H9 (cell line): ENCODE measurements around the gene CDS1. TPM values are rescaled to one million over a fixed set of nuclear protein-coding genes. Genes with fewer than 3 reads are reported as not detected.

Source experiments
- DNase-seq: peaks from one replicate; pipeline ENCODE4 v3.0.0-alpha.2; 2017
- H2AFZ ChIP-seq: one replicate; pipeline ENCODE4 v1.6.1; 2013; ENCODE audit warnings: mild to moderate bottlenecking, low read length, control low read depth, moderate library complexity
- H2AK5ac ChIP-seq: 2 replicates; pipeline ENCODE4 v1.6.1; 2013; ENCODE audit warnings: low read length, control low read depth, mixed read lengths; ENCODE audit not compliant: insufficient read length
- H2BK120ac ChIP-seq: one replicate; pipeline ENCODE4 v1.6.1; 2013; ENCODE audit warnings: low read depth, mild to moderate bottlenecking, low read length, control low read depth, inconsistent platforms; ENCODE audit not compliant: poor library complexity, severe bottlenecking
- H2BK12ac ChIP-seq: 2 replicates; pipeline ENCODE4 v1.6.1; 2013; ENCODE audit warnings: low read length, control low read depth, mixed read lengths, low read depth; ENCODE audit not compliant: insufficient read length
- H2BK15ac ChIP-seq: 2 replicates; pipeline ENCODE4 v1.6.1; 2013; ENCODE audit warnings: low read depth, low read length, control low read depth
- H2BK20ac ChIP-seq: one replicate; pipeline ENCODE4 v1.6.1; 2013; ENCODE audit warnings: low read depth, mild to moderate bottlenecking, low read length, control low read depth, inconsistent platforms; ENCODE audit not compliant: poor library complexity, severe bottlenecking
- H2BK5ac ChIP-seq: 2 replicates; pipeline ENCODE4 v1.6.1; 2013; ENCODE audit warnings: low read length, control low read depth, mixed read lengths; ENCODE audit not compliant: insufficient read length
- H3K14ac ChIP-seq: 2 replicates; pipeline ENCODE4 v1.6.1; 2013; ENCODE audit warnings: low read length, control low read depth; ENCODE audit not compliant: insufficient read depth
- H3K18ac ChIP-seq: 2 replicates; pipeline ENCODE4 v1.6.1; 2013; ENCODE audit warnings: low read depth, mild to moderate bottlenecking, mixed read lengths, low read length, control low read depth; ENCODE audit not compliant: insufficient read length
- H3K23ac ChIP-seq: 2 replicates; pipeline ENCODE4 v1.6.1; 2013; ENCODE audit warnings: low read length, control low read depth, mixed read lengths, low read depth; ENCODE audit not compliant: insufficient read length
- H3K23me2 ChIP-seq: 2 replicates; pipeline ENCODE4 v1.6.1; 2013; ENCODE audit warnings: low read depth, mild to moderate bottlenecking, mixed read lengths, low read length, control low read depth; ENCODE audit not compliant: insufficient read length, poor library complexity, severe bottlenecking
- H3K27ac ChIP-seq: 2 replicates; pipeline ENCODE4 v1.5.1; 2013; ENCODE audit warnings: low read length, control low read depth, mixed read lengths, low read depth; ENCODE audit not compliant: insufficient read length
- H3K27me3 ChIP-seq: 2 replicates; pipeline ENCODE4 v1.6.1; 2013; ENCODE audit warnings: low read length, control low read depth, inconsistent platforms; ENCODE audit not compliant: insufficient read depth
- H3K4ac ChIP-seq: 2 replicates; pipeline ENCODE4 v1.6.1; 2013; ENCODE audit warnings: low read depth, mild to moderate bottlenecking, control low read depth, inconsistent platforms, low read length, moderate library complexity
- H3K4me1 ChIP-seq: 2 replicates; pipeline ENCODE4 v1.6.1; 2013; ENCODE audit warnings: low read length, control low read depth, inconsistent platforms; ENCODE audit not compliant: insufficient read depth
- H3K4me2 ChIP-seq: 2 replicates; pipeline ENCODE4 v1.6.1; 2013; ENCODE audit warnings: low read length, control low read depth, mixed read lengths; ENCODE audit not compliant: insufficient read length, insufficient read depth
- H3K56ac ChIP-seq: 2 replicates; pipeline ENCODE4 v1.6.1; 2013; ENCODE audit warnings: low read depth, mild to moderate bottlenecking, mixed read lengths, low read length, control low read depth; ENCODE audit not compliant: insufficient read length
- H3K79me1 ChIP-seq: 2 replicates; pipeline ENCODE4 v1.6.1; 2013; ENCODE audit warnings: low read depth, mild to moderate bottlenecking, moderate library complexity, low read length, control low read depth, inconsistent platforms; ENCODE audit not compliant: insufficient read depth, poor library complexity, severe bottlenecking
- H3K79me2 ChIP-seq: 2 replicates; pipeline ENCODE4 v1.6.1; 2013; ENCODE audit warnings: low read length, control low read depth, inconsistent platforms; ENCODE audit not compliant: insufficient read depth
- H3K9ac ChIP-seq: 2 replicates; pipeline ENCODE4 v1.6.1; 2013; ENCODE audit warnings: low read length, control low read depth, mixed read lengths; ENCODE audit not compliant: insufficient read length; ENCODE audit errors: extremely low read depth
- H3K9me3 ChIP-seq: one replicate; pipeline ENCODE4 v1.6.1; 2013; ENCODE audit warnings: low read depth, low read length, inconsistent platforms; ENCODE audit not compliant: control insufficient read depth
- H3T11ph ChIP-seq: one replicate; pipeline ENCODE4 v1.6.1; 2013; ENCODE audit warnings: mild to moderate bottlenecking, low read length, control low read depth, inconsistent platforms
- H4K20me1 ChIP-seq: one replicate; pipeline ENCODE4 v1.6.1; 2013; ENCODE audit not compliant: control insufficient read depth, insufficient read length, insufficient read depth
- H4K5ac ChIP-seq: 2 replicates; pipeline ENCODE4 v1.6.1; 2013; ENCODE audit warnings: low read depth, mild to moderate bottlenecking, mixed read lengths, low read length, control low read depth; ENCODE audit not compliant: insufficient read length
- H4K8ac ChIP-seq: replicated peaks from 2 replicates; pipeline ENCODE4 v1.6.1; 2013; ENCODE audit warnings: low read length, control low read depth, mixed read lengths, low read depth; ENCODE audit not compliant: insufficient read length
- H4K91ac ChIP-seq: 2 replicates; pipeline ENCODE4 v1.6.1; 2013; ENCODE audit warnings: low read depth, mild to moderate bottlenecking, moderate library complexity, mixed read lengths, low read length, control low read depth; ENCODE audit not compliant: insufficient read length
- H3K27ac Mint-ChIP-seq, 3 experiments: 2 replicates in 2 of 3; 3 replicates in 1 of 3; pipeline ENCODE4 v1.8.0; 2020 to 2021; ENCODE audit warnings: mixed read lengths in 3 of 3, mild to moderate bottlenecking in 1 of 3, moderate library complexity in 1 of 3
- H3K27me3 Mint-ChIP-seq: 2 replicates; pipeline ENCODE4 v1.8.0; 2021; ENCODE audit warnings: low read depth, mild to moderate bottlenecking, moderate library complexity, mixed read lengths
- H3K36me3 Mint-ChIP-seq, 3 experiments: 2 replicates in 2 of 3; 3 replicates in 1 of 3; pipeline ENCODE4 v1.8.0; 2020 to 2021; ENCODE audit warnings: low read depth in 3 of 3, mixed read lengths in 3 of 3; ENCODE audit not compliant: insufficient read depth in 1 of 3
- H3K4me1 Mint-ChIP-seq, 2 experiments: 2 replicates each; pipeline ENCODE4 v1.8.0; 2020; ENCODE audit warnings: mixed read lengths in 2 of 2
- H3K4me3 Mint-ChIP-seq, 2 experiments: 2 replicates in 1 of 2; 3 replicates in 1 of 2; pipeline ENCODE4 v1.8.0; 2020 to 2021; ENCODE audit warnings: mild to moderate bottlenecking in 2 of 2, mixed read lengths in 2 of 2, moderate library complexity in 1 of 2
- H3K9me3 Mint-ChIP-seq, 2 experiments: 2 replicates in 1 of 2; 3 replicates in 1 of 2; pipeline ENCODE4 v1.8.0; 2020; ENCODE audit warnings: mild to moderate bottlenecking in 2 of 2, mixed read lengths in 2 of 2, moderate library complexity in 1 of 2
- WGBS: extraction: QIAGEN DNeasy Blood & Tissue Kit; methylation state at CpG from one replicate; pipeline ENCODE4 v1.1.7; 2013; ENCODE audit warnings: missing lambda C conversion rate, low lambda C conversion rate, mixed read lengths; ENCODE audit not compliant: insufficient read length; ENCODE audit errors: extremely low coverage; 5-methylcytosine and 5-hydroxymethylcytosine counted together
- total RNA-seq: library from RNA; stranded (reverse); gene quantifications from 2 replicates; pipeline ENCODE4 v1.2.1, GENCODE V29; 2021
- TF ChIP-seq, protein P1 (sequence below): fragments of 200-600 bp; sonication (generic); conservative IDR thresholded peaks from 3 replicates; pipeline ENCODE4 v1.8.0; 2021; ENCODE audit warnings: antibody characterized with exemption, mild to moderate bottlenecking

Gene CDS1
- total RNA-seq, 1 experiment from 2014 or later: 7.5 TPM

DNA sequence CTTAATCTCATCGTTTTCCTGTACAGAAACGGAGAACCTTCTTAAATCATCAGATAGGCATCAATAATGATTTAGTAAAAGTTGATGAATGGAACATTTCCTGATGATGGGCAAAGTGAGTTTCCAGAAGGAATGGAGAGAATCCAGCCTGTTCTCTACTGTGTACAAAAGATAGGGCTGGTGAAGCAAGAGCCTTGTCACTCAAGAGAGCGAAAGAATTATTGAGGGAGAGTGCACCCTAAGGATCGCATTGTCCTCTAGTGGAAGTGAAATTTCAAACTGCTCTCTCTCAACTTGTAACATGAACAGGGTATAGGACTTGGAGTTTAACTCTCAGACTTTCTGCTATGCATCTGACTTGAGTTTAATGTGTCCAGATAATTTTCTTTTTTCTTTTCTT lies 69.6 kb downstream of the CDS1 start:
- WGBS: no CpG with 5 or more reads among the region's 4 CpGs
- no peak overlapping the region for H2BK120ac ChIP-seq

More for the DNA sequence above, 69.6 kb downstream of the CDS1 start:
- no peak overlapping the region for H2BK20ac ChIP-seq
- no peaks in the 10 kb centered on the region for H3K27me3 ChIP-seq
- TF ChIP-seq, protein P1, sequence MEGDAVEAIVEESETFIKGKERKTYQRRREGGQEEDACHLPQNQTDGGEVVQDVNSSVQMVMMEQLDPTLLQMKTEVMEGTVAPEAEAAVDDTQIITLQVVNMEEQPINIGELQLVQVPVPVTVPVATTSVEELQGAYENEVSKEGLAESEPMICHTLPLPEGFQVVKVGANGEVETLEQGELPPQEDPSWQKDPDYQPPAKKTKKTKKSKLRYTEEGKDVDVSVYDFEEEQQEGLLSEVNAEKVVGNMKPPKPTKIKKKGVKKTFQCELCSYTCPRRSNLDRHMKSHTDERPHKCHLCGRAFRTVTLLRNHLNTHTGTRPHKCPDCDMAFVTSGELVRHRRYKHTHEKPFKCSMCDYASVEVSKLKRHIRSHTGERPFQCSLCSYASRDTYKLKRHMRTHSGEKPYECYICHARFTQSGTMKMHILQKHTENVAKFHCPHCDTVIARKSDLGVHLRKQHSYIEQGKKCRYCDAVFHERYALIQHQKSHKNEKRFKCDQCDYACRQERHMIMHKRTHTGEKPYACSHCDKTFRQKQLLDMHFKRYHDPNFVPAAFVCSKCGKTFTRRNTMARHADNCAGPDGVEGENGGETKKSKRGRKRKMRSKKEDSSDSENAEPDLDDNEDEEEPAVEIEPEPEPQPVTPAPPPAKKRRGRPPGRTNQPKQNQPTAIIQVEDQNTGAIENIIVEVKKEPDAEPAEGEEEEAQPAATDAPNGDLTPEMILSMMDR: no peak
- no peak overlapping the region for H3K27ac ChIP-seq
- H3T11ph ChIP-seq: no peak overlapping the region
- no peak overlapping the region for H4K8ac ChIP-seq
- H3K18ac ChIP-seq: no peak overlapping the region
- no peak overlapping the region for H3K27ac Mint-ChIP-seq
- H3K79me1 ChIP-seq: no peaks in the 10 kb centered on the region
- no peak overlapping the region for H2BK5ac ChIP-seq
- H2BK15ac ChIP-seq: no peak overlapping the region
- no peak overlapping the region for H3K14ac ChIP-seq
- H3K4me1 ChIP-seq: 0 out of 2 replicates have a peak, but pooled peaks cover 2% of the 10 kb centered on the region
- H3K56ac ChIP-seq: no peak overlapping the region
- no peaks in the 10 kb centered on the region for H3K23me2 ChIP-seq
- H3K9ac ChIP-seq: no peak overlapping the region
- H3K4me3 Mint-ChIP-seq: no peak overlapping the region
- H3K9me3 Mint-ChIP-seq: peaks cover 14 to 15% of the 10 kb centered on the region in 2 experiments
- no peak for DNase-seq
- no peak overlapping the region for H3K4ac ChIP-seq
- no peaks in the 10 kb centered on the region for H4K20me1 ChIP-seq
- H3K27me3 Mint-ChIP-seq: no peaks in the 10 kb centered on the region
- H3K23ac ChIP-seq: no peak overlapping the region
- peaks cover 35 to 54% (median 39%) of the 10 kb centered on the region in 3 experiments for H3K36me3 Mint-ChIP-seq
- H3K9me3 ChIP-seq: no peaks in the 10 kb centered on the region
- H2BK12ac ChIP-seq: no peak overlapping the region
- H3K4me2 ChIP-seq: no peak overlapping the region
- no peak overlapping the region for H4K91ac ChIP-seq
- H2AFZ ChIP-seq: no peak overlapping the region
- H2AK5ac ChIP-seq: no peak overlapping the region
- H3K4me1 Mint-ChIP-seq: peaks cover 20 to 23% of the 10 kb centered on the region in 2 experiments
- H4K5ac ChIP-seq: no peak overlapping the region
- no peaks in the 10 kb centered on the region for H3K79me2 ChIP-seq
